ENCODE measurements around the gene GIPC1. TPM values are rescaled to one million over a fixed set of nuclear protein-coding genes. Genes with fewer than 3 reads are reported as not detected.

The GIPC1 gene
- total and polyA plus RNA-seq, 9 of the 15 experiments (the other 6 are each of a cell fraction or from before 2014, with no cell fraction given): 0.49 to 54.7 (median 24.8) TPM

GRCh38 chr19:14479975-14480699 lies 15.8 kb downstream of the GIPC1 start (continued):
- no peak for TF ChIP-seq ZBTB34 (CRISPR knock-in tag; IDR thresholded peaks at IDR 0.05)
- TF ChIP-seq ZNF507 (tag; conservative IDR thresholded peaks at IDR 0.05): no peak
- no peak for TF ChIP-seq ZNF239 (CRISPR knock-in tag; IDR thresholded peaks at IDR 0.05)
- no peak for TF ChIP-seq CHD2 (IDR thresholded peaks at IDR 0.05; ENCODE audit: low read depth, low read length)
- no peak for TF ChIP-seq ZNF282 (CRISPR knock-in tag; IDR thresholded peaks at IDR 0.05)
- no peak for TF ChIP-seq PPARD (CRISPR knock-in tag; IDR thresholded peaks at IDR 0.05)
- TF ChIP-seq MAX (CRISPR knock-in tag; IDR thresholded peaks at IDR 0.05): peak; percentile 28; the same call in 1 of the 2 replicates
- no peak for TF ChIP-seq TRIM28 (IDR thresholded peaks at IDR 0.05)
- no peak for TF ChIP-seq NBN (IDR thresholded peaks at IDR 0.05; ENCODE audit: low read depth)
- TF ChIP-seq ZNF76 (CRISPR knock-in tag; IDR thresholded peaks at IDR 0.05; ENCODE audit: borderline replicate concordance): no peak
- TF ChIP-seq GATAD2A (IDR thresholded peaks at IDR 0.05): no peak
- no peak for TF ChIP-seq NFRKB (IDR thresholded peaks at IDR 0.05; ENCODE audit: low read depth)
- TF ChIP-seq MNT (conservative IDR thresholded peaks at IDR 0.05): 0 out of 4 replicates have a peak, but pooled peaks of 1 of the 2 experiments have one; percentile 27
- no peak for TF ChIP-seq ZNF695 (CRISPR knock-in tag; IDR thresholded peaks at IDR 0.05)
- no peak for TF ChIP-seq CHD1 (IDR thresholded peaks at IDR 0.05; ENCODE audit: low read length)
- no peak for TF ChIP-seq CREBBP (IDR thresholded peaks at IDR 0.05; ENCODE audit: low read depth, low read length)
- TF ChIP-seq TFAP4 (CRISPR knock-in tag; IDR thresholded peaks at IDR 0.05; ENCODE audit: borderline replicate concordance): peak; percentile 56; the same call in 1 of the 2 replicates
- TF ChIP-seq MTA2 (IDR thresholded peaks at IDR 0.05; ENCODE audit: low read depth): no peak
- TF ChIP-seq RBM17 (IDR thresholded peaks at IDR 0.05; ENCODE audit: borderline replicate concordance, low read depth, low read length): no peak
- peak in 2 of 3 experiments; percentile 30 to 53 for TF ChIP-seq YY1 (IDR thresholded peaks at IDR 0.05; ENCODE audit: borderline replicate concordance in 1 of 3, control insufficient read depth in 1 of 3, extremely low read depth in 1 of 3, insufficient read depth in 3 of 3, insufficient read length in 1 of 3, insufficient replicate concordance in 2 of 3, low read depth in 1 of 3, low read length in 2 of 3)
- TF ChIP-seq CREM (IDR thresholded peaks at IDR 0.05; ENCODE audit: low read depth): 0 out of 2 replicates have a peak, but pooled peaks have one; percentile 43
- TF ChIP-seq GTF2E2 (tag; IDR thresholded peaks at IDR 0.05): no peak
- no peak for TF ChIP-seq CHAMP1 (IDR thresholded peaks at IDR 0.05)

All from K562 (cell line).